Measurements from ENCODE around the gene TRPV3. TPM values are rescaled to one million over a fixed set of nuclear protein-coding genes. Genes with fewer than 3 reads are reported as not detected.
"Not testable (repeated sequence)": the region's sequence is repeated elsewhere in the genome, so short reads cannot be mapped to it uniquely, and the experiment has no call there.

TRPV3 gene
- total RNA-seq, 1 donor = 1.5 TPM

- no peak for DNase-seq (ENCODE audit: low read depth)
- no peak overlapping the region for H3K4me3 ChIP-seq (ENCODE audit: low read depth, low read length)
- no peak for TF ChIP-seq CTCF (IDR thresholded peaks at IDR 0.05; ENCODE audit: insufficient read depth, low read length)
These were observed 32.6 kb upstream of the TRPV3 start for GRCh38 chr17:3590231-3590630.

- TF ChIP-seq CTCF (IDR thresholded peaks at IDR 0.05; ENCODE audit: insufficient read depth, low read length) = no peak
- H3K4me3 ChIP-seq (ENCODE audit: low read depth, low read length) = no peak overlapping the region
- DNase-seq (ENCODE audit: low read depth) = no peak
These were observed 32.2 kb upstream of the TRPV3 start for GRCh38 chr17:3589784-3590183.

- no peak for TF ChIP-seq CTCF (IDR thresholded peaks at IDR 0.05; ENCODE audit: insufficient read depth, low read length)
- H3K4me3 ChIP-seq (ENCODE audit: low read depth, low read length) = no peak overlapping the region
- no peak for DNase-seq (ENCODE audit: low read depth)
These were observed 28.2 kb upstream of the TRPV3 start for GRCh38 chr17:3585826-3586225.

GRCh38 chr17:3583456-3583855 lies 25.8 kb upstream of the TRPV3 start:
- no peak for DNase-seq (ENCODE audit: low read depth)
- no peak for TF ChIP-seq CTCF (IDR thresholded peaks at IDR 0.05; ENCODE audit: insufficient read depth, low read length)
- H3K4me3 ChIP-seq (ENCODE audit: low read depth, low read length) = no peak overlapping the region

GRCh38 chr17:3582915-3583314 lies 25.3 kb upstream of the TRPV3 start:
- no peak overlapping the region for H3K4me3 ChIP-seq (ENCODE audit: low read depth, low read length)
- no peak for TF ChIP-seq CTCF (IDR thresholded peaks at IDR 0.05; ENCODE audit: insufficient read depth, low read length)
- no peak for DNase-seq (ENCODE audit: low read depth)

GRCh38 chr17:3578667-3579066 lies 21.1 kb upstream of the TRPV3 start:
- DNase-seq (ENCODE audit: low read depth); H3K4me3 ChIP-seq (ENCODE audit: low read depth, low read length): not testable (repeated sequence)

- no peak for DNase-seq (ENCODE audit: low read depth)
These were observed 19.4 kb upstream of the TRPV3 start for GRCh38 chr17:3576970-3577369.

More at GRCh38 chr17:3576970-3577369, 19.4 kb upstream of the TRPV3 start:
- H3K4me3 ChIP-seq (ENCODE audit: low read depth, low read length) = no peak overlapping the region
- no peak for TF ChIP-seq CTCF (IDR thresholded peaks at IDR 0.05; ENCODE audit: insufficient read depth, low read length)
